Stomach (tissue), 4 donors: ENCODE results near the gene N4BP3.

Source experiments
- CTCF ChIP-seq, 7 experiments: fragments of 450-650 bp in 4 of 7; fragments of 200-600 bp in 3 of 7; sonication (generic) in 3 of 7; IDR thresholded peaks; one replicate each; pipeline ENCODE4 v1.5.1; 2016 to 2019; ENCODE audit warnings: antibody characterized with exemption in 7 of 7, control low read depth in 2 of 7, mild to moderate bottlenecking in 1 of 7
- EP300 ChIP-seq: sonication (generic); formaldehyde crosslinking; IDR thresholded peaks from one replicate; pipeline ENCODE4 v1.6.1; 2017; ENCODE audit warnings: antibody characterized with exemption
- POLR2A ChIP-seq, 4 donors: fragments of 450-650 bp; IDR thresholded peaks; one replicate each; pipeline ENCODE4 v1.6.1; 2016; ENCODE audit warnings: antibody characterized with exemption in 4 of 4, control low read depth in 2 of 4, mild to moderate bottlenecking in 1 of 4, moderate library complexity in 1 of 4
- POLR2AphosphoS5 ChIP-seq, 3 donors: sonication (generic); formaldehyde crosslinking; IDR thresholded peaks; one replicate each; pipeline ENCODE4 v1.6.1; 2016; ENCODE audit warnings: antibody characterized with exemption in 3 of 3

DNA sequence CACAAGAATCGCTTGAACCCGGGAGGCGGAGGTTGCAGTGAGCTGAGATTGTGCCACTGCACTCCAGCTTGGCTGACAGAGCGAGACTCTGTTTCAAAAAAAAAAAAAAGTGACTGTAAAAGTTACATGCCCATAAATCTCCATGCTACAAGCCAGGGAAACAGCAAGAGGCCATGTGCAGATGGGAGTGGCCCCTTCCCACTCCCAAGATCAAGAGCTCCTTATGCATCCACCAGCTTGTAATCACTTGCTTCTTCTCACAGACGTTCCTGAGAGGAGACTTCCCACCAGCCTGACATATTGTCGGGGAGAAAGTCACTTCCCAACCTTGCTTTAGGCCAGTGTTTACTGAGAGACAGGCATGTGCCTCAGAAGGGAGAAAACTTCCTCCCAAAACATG is 45.6 kb upstream of the N4BP3 start:
- TF ChIP-seq CTCF (IDR thresholded peaks at IDR 0.05) (no peak), POLR2AphosphoS5 (IDR thresholded peaks at IDR 0.05) (no peak), POLR2A (IDR thresholded peaks at IDR 0.05) (no peak), EP300 (no peak)
